OCI-LY3 (cell line): ENCODE data around the gene MAPKAP1.

Source experiments
- H2AFZ ChIP-seq: fragments of 200-600, 300-600 bp; shearing (Covaris generic); 2 replicates; pipeline ENCODE4 v1.6.0; 2014; ENCODE audit warnings: antibody characterized with exemption, low read depth, low read length
- H3K27ac ChIP-seq: fragments of 200-600, 300-600 bp; sonication (generic); 2 replicates; pipeline ENCODE4 v1.5.1; 2014; ENCODE audit warnings: mild to moderate bottlenecking, low read length, moderate library complexity, mixed read lengths
- H3K27me3 ChIP-seq: fragments of 200-600, 300-600 bp; sonication (generic); 2 replicates; pipeline ENCODE4 v1.6.1; 2014; ENCODE audit warnings: low read depth, low read length, mixed read lengths
- H3K36me3 ChIP-seq: fragments of 200-600, 300-600 bp; sonication (generic); replicated peaks from 2 replicates; pipeline ENCODE3; 2014; ENCODE audit warnings: low read depth, low read length, mixed read lengths
- H3K4me1 ChIP-seq: fragments of 300-600, 200-600 bp; sonication (generic); 2 replicates; pipeline ENCODE4 v1.6.1; 2014; ENCODE audit warnings: low read length, mixed read lengths
- H3K4me2 ChIP-seq: fragments of 200-600, 300-600 bp; sonication (generic); 2 replicates; pipeline ENCODE4 v1.6.1; 2014; ENCODE audit warnings: low read length, mixed read lengths
- H3K4me3 ChIP-seq: fragments of 300-600, 200-600 bp; sonication (generic); 2 replicates; pipeline ENCODE4 v1.5.1; 2014; ENCODE audit warnings: antibody characterized with exemption, mild to moderate bottlenecking, low read length, moderate library complexity
- H3K79me2 ChIP-seq: fragments of 300-600, 200-600 bp; shearing (Covaris generic); 2 replicates; pipeline ENCODE4 v1.6.1; 2014; ENCODE audit warnings: mild to moderate bottlenecking, low read length, mixed read lengths
- H3K9ac ChIP-seq: fragments of 300-600, 200-600 bp; shearing (Covaris generic); 2 replicates; pipeline ENCODE4 v1.6.0; 2014; ENCODE audit warnings: mild to moderate bottlenecking, low read length, moderate library complexity
- H3K9me3 ChIP-seq: fragments of 200-600, 300-600 bp; shearing (Covaris generic); 2 replicates; pipeline ENCODE4 v1.6.1; 2014; ENCODE audit warnings: low read length, mixed read lengths; ENCODE audit not compliant: insufficient read depth
- H4K20me1 ChIP-seq: fragments of 200-600, 300-600 bp; sonication (generic); 2 replicates; pipeline ENCODE4 v1.6.1; 2016; ENCODE audit warnings: low read length, mixed read lengths; ENCODE audit not compliant: insufficient read depth
- EZH2phosphoT487 ChIP-seq: fragments of 200-600 bp; shearing (Covaris generic); IDR thresholded peaks from 2 replicates; pipeline ENCODE4 v1.6.1; 2018; ENCODE audit warnings: antibody characterized with exemption, mixed run types, low read depth
- TF ChIP-seq, protein P1 (sequence below): fragments of 200-600, 300-600 bp; sonication (generic); IDR thresholded peaks from 2 replicates; pipeline ENCODE4 v1.5.1; 2014; ENCODE audit warnings: antibody characterized with exemption, low read length, low read depth

Gene MAPKAP1

DNA sequence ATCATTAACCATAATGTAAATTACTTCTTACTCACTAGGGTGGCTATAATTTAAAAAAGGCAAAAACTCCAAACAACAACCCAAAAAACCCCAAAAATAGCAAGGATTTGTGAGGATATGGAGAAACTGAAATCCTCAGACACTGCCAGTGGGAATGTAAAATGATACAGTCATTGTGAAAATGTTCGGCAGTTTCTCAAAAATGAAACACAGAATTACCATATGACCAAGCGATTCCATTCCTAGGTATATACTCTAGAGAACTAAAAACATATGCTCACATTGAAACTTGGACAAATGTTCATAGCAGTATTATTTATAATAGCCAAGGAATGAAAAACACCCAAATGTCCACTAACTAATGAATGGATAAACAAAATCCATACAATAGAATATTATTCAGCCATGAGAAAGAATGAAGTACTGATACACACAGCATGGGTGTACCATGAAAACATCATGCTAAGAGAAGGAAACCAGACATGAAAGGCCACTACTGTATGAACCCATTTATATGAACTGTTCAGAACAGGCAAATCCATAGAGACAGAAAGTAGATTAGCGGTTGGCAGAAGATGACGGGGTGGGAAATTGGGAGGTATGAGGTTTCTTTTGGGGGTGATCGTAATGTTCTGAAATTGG lies 119.1 kb downstream of the MAPKAP1 start:
- TF ChIP-seq, protein P1, sequence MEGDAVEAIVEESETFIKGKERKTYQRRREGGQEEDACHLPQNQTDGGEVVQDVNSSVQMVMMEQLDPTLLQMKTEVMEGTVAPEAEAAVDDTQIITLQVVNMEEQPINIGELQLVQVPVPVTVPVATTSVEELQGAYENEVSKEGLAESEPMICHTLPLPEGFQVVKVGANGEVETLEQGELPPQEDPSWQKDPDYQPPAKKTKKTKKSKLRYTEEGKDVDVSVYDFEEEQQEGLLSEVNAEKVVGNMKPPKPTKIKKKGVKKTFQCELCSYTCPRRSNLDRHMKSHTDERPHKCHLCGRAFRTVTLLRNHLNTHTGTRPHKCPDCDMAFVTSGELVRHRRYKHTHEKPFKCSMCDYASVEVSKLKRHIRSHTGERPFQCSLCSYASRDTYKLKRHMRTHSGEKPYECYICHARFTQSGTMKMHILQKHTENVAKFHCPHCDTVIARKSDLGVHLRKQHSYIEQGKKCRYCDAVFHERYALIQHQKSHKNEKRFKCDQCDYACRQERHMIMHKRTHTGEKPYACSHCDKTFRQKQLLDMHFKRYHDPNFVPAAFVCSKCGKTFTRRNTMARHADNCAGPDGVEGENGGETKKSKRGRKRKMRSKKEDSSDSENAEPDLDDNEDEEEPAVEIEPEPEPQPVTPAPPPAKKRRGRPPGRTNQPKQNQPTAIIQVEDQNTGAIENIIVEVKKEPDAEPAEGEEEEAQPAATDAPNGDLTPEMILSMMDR = no peak
- no peak overlapping the region for H3K4me2 ChIP-seq
- H3K9ac ChIP-seq = no peak overlapping the region
- H4K20me1 ChIP-seq = no peaks in the 10 kb centered on the region; the same call in 1 of the 2 replicates
- no peaks in the 10 kb centered on the region for H3K27me3 ChIP-seq
- no peak overlapping the region for H3K4me3 ChIP-seq
- H3K4me1 ChIP-seq = peaks cover 6% of the 10 kb centered on the region; the same call in 1 of the 2 replicates
- peaks cover 3% of the 10 kb centered on the region for H3K36me3 ChIP-seq
- H3K9me3 ChIP-seq = no peaks in the 10 kb centered on the region
- H3K27ac ChIP-seq = no peak overlapping the region
- no peak overlapping the region for H2AFZ ChIP-seq
- H3K79me2 ChIP-seq = peaks cover 42% of the 10 kb centered on the region; the same call in 1 of the 2 replicates

DNA sequence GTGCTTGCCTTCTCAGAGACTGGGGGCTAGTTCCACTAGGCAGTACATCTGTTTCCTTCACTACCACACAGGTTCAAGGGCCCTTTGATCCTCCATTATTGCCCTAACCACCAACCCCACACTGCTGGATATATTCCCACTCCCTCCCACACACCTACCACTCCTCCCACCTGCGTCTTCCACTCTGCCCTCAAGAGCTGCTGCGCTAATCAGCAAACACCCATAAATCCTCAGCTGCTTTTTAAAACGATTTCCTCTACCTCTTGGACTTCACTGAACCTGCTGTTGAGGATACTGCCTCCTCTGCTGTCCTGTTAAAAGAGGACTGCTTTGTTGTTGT lies 120.9 kb downstream of the MAPKAP1 start:
- H3K27me3 ChIP-seq = no peaks in the 10 kb centered on the region

DNA sequence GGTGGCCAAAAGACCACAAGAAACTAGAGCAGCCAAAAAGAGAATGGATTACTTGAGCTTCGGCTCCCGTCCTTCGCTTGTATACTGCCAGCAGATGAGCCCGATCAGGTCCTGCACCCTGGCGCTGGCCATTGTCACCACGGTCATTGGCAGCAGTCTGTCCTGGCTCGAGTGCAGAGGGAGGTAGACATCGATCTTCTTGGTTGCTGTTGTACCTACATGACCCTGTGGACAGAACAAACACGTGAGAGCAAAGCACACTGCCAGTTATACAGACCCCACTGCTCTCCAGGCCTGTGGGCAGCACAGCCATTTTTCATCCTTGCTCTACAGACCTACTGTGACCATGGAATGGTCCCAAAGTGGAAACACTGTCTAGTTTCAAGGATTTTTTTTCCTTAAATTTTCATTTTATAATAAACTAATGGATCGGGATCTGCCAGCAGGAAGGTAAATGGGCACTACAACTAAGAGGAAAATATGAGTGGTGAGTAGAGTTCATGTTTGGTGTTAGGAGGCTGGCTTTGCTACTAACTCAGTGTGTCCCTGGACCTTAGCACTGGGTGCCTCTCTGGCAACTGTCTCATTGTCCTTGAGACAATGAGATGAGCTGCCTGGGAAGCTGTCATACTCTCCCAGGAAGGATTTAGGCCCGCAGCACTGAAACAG lies 121.4 kb downstream of the MAPKAP1 start:
- Histone ChIP-seq H3K4me2 (no peak overlapping the region), H4K20me1 (no peaks in the 10 kb centered on the region; the same call in 1 of the 2 replicates), H3K4me3 (no peak overlapping the region), H3K27me3 (no peaks in the 10 kb centered on the region), H3K36me3 (peaks cover 8% of the 10 kb centered on the region), H3K9ac (no peak overlapping the region), H2AFZ (no peak overlapping the region), H3K79me2 (peaks cover 36% of the 10 kb centered on the region; the same call in 1 of the 2 replicates), H3K9me3 (no peaks in the 10 kb centered on the region), H3K4me1 (peaks cover 18% of the 10 kb centered on the region), H3K27ac (no peak overlapping the region)
- TF ChIP-seq, protein P1 = no peak
- TF ChIP-seq EZH2phosphoT487 = no peak

More for the DNA sequence above, 120.9 kb downstream of the MAPKAP1 start:
- Histone ChIP-seq H3K79me2 (peaks cover 39% of the 10 kb centered on the region; the same call in 1 of the 2 replicates), H3K4me2 (no peak overlapping the region), H3K27ac (no peak overlapping the region), H4K20me1 (no peaks in the 10 kb centered on the region; the same call in 1 of the 2 replicates), H3K4me1 (peaks cover 13% of the 10 kb centered on the region), H3K4me3 (no peak overlapping the region), H3K36me3 (peaks cover 8% of the 10 kb centered on the region), H3K9ac (no peak overlapping the region), H3K9me3 (no peaks in the 10 kb centered on the region), H2AFZ (no peak overlapping the region)
- no peak for TF ChIP-seq EZH2phosphoT487
- TF ChIP-seq, protein P1 = no peak

GRCh38 chr9:125580701-125581286 lies 126.2 kb downstream of the MAPKAP1 start:
- Histone ChIP-seq H3K79me2 (no peaks in the 10 kb centered on the region), H4K20me1 (no peaks in the 10 kb centered on the region; the same call in 1 of the 2 replicates), H3K4me1 (peaks cover 14% of the 10 kb centered on the region), H2AFZ (no peak overlapping the region), H3K36me3 (peaks cover 17% of the 10 kb centered on the region), H3K27ac (no peak overlapping the region), H3K9me3 (no peaks in the 10 kb centered on the region), H3K4me2 (peak overlapping the region; percentile 33), H3K4me3 (no peak overlapping the region), H3K9ac (no peak overlapping the region), H3K27me3 (no peaks in the 10 kb centered on the region)
- TF ChIP-seq, protein P1 = no peak
- TF ChIP-seq EZH2phosphoT487 = no peak
